Tongue (tissue), 2 donors: Measurements from ENCODE around the gene OCA2. TPM values are rescaled to one million over a fixed set of nuclear protein-coding genes. Genes with fewer than 3 reads are reported as not detected.

ENCODE experiments used
- DNase-seq: peaks from one replicate; pipeline ENCODE4 v3.0.0-alpha.2; 2015
- total RNA-seq: library from RNA; depleted of rRNA; stranded (reverse); fragments of >200 nt; gene quantifications from one replicate; pipeline ENCODE4 v1.2.3, GENCODE V29; 2014

OCA2 gene
- total RNA-seq, 1 donor from 2014 or later: 4.9 TPM

- no peak for DNase-seq
Observed at GRCh38 chr15:27845535-27846369, 253.4 kb downstream of the OCA2 start.

- no peak for DNase-seq
Observed at GRCh38 chr15:27844018-27844666, 255.0 kb downstream of the OCA2 start.

GRCh38 chr15:27843146-27843545, 256.0 kb downstream of the OCA2 start:
- no peak for DNase-seq

DNA sequence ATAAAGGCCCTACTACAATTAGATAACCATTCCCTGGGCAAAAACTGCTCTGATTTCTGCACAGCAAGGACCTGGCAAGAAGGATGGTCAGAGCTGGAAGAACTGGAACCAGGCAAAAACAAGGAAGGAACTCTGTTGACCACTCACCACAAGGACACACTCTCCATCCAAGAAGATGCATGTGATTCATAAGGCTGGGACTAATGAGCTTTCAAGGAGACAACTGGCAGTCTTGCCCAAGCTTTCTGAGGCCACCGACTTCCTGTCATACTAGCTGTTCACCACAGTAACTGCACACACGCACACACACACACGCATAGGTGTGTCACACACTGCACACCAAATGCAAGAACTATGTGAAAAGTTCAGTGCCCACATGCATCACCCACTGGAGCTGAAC, 256.6 kb downstream of the OCA2 start:
- DNase-seq: no peak

GRCh38 chr15:27835233-27835939, 263.7 kb downstream of the OCA2 start:
- DNase-seq: no peak

- DNase-seq: no peak
Observed at GRCh38 chr15:27834684-27835083, 264.4 kb downstream of the OCA2 start.

GRCh38 chr15:27833974-27834373, 265.1 kb downstream of the OCA2 start:
- no peak for DNase-seq

GRCh38 chr15:27833178-27833577, 265.9 kb downstream of the OCA2 start:
- DNase-seq: no peak

GRCh38 chr15:27832237-27832596, 266.9 kb downstream of the OCA2 start:
- DNase-seq: no peak

- no peak for DNase-seq
Observed at GRCh38 chr15:27831384-27832236, 267.5 kb downstream of the OCA2 start.

- DNase-seq: no peak
Observed at GRCh38 chr15:27828746-27829145, 270.4 kb downstream of the OCA2 start.

DNA sequence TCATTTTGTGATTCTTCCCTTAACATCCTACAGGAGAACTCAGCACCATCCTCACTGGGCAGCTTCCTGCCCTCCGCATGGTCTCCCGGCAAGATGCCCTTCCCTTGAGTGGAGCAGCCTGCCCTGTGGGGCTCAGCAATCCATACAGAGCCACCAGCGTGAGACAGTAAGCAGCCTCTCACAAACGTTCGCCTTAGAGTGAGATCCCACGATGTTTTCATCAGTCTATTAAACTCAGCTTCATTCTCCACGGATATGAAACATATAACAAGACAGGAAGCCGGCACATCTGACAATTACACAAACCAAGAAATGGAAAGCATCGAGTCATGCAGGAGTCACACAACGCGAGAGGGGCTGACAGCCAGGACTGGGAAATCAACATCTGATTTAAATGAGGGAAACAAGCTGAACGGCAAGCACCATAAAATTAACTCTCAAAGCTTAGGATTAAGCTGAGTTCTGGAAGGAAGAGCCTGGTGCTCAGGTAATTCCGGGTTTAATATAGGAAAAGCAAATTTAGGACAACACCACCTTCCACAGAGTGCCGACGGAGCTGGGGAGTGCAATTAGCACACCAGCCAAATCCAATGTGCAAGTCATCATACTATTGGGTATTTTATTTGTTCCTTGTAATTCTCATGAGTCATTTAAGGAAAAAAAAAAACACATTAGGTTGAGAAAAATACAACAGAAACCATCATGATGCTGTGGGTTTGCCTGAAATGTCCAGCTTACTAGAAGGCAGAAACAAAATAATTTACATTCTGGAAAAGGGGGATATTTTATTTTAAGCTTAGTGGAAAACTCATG, 272.0 kb downstream of the OCA2 start:
- DNase-seq: peak; percentile 58

GRCh38 chr15:27826411-27826810, 272.7 kb downstream of the OCA2 start:
- DNase-seq: no peak

DNA sequence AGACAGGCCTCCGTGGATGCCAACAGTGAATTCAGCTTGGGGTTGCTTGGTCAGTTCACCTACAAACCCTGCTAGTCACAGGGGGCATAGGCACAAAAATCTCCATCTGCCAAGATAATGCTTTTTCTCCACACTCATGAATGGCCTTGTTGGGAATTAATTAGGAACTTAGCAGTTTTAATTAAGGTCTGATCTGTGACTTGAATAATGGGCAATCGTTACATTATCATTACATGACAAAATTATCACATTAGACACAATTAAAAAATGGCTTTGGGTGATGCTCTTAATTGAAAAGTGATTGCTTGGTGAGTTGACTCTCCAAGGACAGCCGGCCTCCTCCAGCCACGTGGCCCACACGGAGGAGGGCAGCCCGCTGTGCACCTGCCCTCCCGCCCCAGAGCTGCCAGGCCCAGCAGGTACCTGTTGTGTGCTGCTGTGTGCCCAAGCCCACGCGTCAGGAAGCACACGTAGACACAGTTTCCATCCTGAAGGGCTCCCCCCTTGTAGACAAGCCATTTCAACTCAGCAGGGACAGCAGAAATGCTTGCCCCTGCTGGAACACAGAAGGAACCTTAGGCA, 274.2 kb downstream of the OCA2 start:
- no peak for DNase-seq

GRCh38 chr15:27821273-27821672, 277.8 kb downstream of the OCA2 start:
- no peak for DNase-seq

DNA sequence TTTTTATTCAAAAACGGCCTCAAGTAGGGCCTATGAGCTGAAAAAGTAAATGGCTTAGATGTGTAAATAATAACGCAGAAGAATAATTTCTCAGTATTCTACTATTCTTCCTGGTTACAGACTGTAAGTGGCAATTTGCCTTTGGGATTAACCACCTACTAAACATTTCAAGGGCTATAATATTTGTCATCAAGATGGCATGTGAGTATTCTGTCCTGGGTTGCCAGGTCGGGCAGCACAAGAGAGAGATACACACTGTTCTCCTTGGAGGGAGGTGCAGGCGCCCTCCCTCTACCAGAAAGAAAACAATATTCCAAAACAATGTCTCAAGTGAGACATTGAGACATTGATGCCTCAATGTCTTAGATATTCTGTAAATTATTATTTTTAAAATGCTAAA, 278.4 kb downstream of the OCA2 start:
- DNase-seq: no peak

GRCh38 chr15:27820232-27820631, 278.9 kb downstream of the OCA2 start:
- DNase-seq: no peak

- DNase-seq: no peak
Observed at GRCh38 chr15:27817258-27817657, 281.9 kb downstream of the OCA2 start.

DNA sequence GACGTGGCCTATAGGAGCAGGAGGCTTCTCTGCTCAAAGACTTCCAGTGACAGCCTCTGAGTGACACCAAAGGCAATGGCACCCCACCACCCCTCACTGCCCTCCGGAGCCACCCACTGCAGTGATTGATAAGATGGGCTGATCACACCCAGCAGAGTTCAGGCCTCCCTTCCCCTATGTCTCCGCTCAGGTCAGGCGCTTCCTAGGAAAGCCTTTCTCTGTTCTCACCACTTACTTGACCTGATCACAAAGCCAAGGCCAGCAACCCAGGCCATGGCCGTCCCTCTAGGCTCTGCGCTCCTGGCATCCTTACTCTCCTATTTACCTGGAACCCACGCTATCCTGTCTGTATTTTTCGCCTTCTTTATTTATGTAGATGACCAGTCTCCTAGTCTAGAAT, 282.3 kb downstream of the OCA2 start:
- DNase-seq: no peak

DNA sequence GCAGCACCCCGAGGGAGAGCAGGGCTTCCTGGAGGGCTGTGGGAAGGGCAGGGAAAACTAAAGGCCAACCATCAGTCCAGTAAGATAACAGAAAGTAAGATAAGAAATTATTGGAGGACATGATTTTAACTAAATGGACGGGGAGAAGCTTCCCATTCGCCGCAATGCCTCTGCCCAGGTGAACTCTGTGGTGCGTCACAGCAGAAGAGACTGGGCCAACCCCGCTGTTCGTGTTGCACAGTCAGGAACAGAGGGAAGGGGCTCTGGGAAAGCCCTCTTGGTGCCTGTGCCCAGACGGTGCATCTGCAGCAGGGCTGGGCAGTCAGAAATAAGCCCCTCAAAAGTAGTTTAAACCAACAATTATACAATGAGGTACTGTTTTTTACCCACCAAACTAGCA, 284.1 kb downstream of the OCA2 start:
- no peak for DNase-seq

DNA sequence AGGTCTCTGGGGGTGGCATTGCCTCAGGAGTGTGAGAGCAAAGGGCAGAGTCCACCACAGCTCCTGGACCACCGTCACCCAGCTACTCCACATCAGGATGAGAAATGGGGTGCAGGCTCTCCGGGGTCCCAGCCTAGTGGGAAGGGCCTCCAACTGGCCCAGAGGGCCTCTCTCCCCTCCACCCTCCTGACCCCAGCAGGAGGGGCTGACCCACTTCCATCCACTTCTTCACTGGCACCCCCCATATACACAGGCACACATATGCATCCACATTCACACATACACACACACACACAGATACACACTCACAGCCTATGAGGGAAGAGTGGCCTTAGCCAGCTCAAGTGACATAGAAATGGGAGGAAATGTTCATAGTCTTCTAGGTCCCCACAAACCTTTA, 286.0 kb downstream of the OCA2 start:
- DNase-seq: no peak
